HG03159 (cell line): Measurements from ENCODE around the gene HSDL1.

Experiments used
- ATAC-seq: cut with Tn5 transposase; IDR thresholded peaks from one replicate; pipeline ENCODE4 v1.9.1; 2021; ENCODE audit warnings: mild to moderate bottlenecking, moderate library complexity; ENCODE audit not compliant: unreplicated experiment

The HSDL1 gene

DNA sequence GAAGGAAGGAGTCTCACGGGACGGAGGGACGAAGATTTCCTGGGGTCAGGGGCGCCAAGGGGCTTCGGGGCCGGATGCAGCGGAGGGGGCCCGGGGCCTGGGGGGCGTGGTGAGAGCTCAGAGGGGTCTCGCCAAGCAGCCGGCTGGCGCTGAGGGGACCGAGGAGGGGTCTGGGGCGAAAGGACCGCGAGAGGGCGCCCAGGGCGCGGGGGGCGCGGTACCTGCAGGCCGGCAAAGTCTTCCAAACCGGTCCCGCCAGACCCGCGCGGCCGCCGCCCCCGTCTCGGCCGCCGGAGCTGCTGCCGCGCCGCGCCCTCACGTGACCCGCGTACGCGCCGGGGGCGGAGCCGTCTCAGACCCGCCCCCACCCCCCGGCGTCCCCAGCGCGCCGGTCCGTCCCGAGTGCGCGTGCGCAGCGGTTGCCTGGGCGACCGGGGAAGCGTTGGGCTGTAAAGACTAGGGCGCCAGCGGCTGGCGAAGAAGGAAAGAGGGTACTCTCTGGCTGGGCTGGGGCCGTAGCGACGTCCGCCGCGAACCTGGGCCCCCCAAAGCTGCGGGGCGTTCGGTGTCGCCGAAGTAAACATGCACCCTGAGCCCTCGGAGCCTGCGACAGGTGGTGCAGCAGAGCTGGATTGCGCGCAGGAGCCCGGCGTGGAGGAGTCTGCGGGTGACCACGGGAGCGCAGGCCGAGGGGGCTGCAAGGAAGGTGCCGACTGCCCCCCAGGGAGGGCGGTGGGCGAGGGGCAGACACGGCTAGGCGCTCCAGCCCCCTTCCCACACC is at the start of gene HSDL1, which contains the start of gene DNAAF1:
HSDL1 (minus strand) TSS at position 319 of the 781 bp plus-strand sequence. CDS start 13,856 bp downstream, outside the sequence.
DNAAF1 (plus strand) TSS at position 450 of the 781 bp plus-strand sequence; CDS start at position 583, 133 bp downstream.
- ATAC-seq: peak; percentile 87

DNA sequence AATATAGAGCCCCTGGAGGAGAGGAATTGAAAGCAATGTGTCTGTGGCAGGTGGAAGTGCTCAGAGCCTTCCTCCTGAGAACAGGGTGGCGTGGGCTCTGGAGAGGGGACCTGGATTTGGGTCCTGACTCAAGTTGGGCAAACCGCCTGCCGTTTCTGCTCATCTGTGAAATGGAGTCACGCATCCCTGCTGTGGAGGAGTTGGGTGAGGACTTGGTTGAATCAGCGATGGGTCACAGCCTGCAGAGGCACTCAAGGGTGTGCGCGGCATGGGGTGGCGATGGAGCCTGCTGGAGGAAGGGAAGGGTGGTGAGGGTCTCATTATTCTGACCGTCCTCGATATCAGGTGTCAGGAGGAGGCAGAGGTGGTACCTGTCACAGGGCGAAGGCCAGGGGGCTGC is 49.0 kb upstream of the HSDL1 start:
- no peak for ATAC-seq

DNA sequence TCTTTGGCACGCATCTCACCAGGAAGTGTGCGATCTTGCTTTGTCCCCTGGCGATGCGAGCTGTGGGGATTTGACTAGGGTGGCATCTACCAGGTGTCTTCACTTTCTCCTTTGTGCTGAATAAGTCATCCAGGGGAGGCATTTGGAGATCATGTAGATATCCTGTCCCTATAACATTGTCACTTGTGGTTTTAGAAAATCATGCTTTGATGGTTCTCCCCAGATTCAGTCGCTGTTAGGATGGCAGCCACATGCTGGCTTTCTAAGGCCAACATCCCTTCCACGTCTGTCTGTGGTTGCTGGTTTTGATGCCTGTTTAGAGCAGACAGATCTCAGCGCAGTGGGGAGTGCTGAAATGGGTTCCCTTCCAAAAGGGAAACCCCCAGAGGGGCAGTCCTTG is 48.5 kb upstream of the HSDL1 start:
- ATAC-seq: no peak

DNA sequence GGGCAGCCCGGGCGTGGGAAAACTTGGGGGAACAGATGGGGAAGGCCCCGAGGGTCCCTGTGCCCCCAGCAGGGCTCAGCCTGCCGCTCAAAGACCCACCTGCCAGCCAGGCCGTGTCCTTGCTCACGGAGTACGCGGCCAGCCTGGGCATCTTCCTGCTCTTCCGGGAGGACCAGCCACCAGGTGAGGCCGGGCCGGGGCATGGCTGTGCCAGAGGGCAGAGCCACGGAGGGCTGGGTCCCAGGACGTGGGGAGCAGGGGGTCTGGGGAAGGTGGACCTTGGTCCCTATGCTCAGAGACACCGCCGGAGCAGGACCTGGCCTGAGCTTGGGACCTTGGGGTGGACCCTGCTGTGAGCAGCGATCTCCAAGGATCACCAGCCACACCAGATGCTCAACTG is 46.5 kb upstream of the HSDL1 start:
- no peak for ATAC-seq

DNA sequence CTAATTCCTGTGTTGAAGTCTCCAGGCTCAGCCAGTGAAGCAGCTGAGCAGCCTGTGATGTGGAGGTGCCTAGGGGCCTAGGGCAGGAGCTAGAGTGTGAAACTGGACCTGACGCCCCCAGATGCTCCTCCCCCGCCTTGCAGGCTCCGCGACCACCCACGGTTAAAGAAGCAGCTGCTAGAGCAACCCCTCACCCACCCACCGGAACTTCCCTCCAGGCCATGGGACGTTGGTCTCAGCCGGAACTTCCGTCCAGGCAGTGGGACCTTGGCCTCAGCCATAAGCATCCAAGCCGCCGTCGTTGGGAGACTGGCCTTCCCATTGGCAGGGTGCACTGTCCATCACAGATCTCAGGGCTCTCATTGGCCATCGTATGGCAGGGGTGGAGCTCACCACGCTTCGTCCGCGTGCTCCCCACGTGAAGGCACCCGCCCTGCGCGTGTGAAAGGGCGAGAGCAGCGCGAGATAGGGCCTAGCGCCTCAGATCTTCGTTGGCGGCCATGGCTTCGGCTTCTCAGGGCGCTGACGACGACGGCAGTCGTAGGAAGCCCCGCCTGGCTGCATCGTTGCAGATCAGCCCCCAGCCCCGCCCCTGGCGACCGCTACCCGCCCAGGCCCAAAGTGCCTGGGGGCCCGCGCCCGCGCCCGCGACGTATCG is 45.9 kb upstream of the HSDL1 start, which contains the start of gene ADAD2:
ADAD2 (plus strand) TSS at position 427 of the 658 bp plus-strand sequence; CDS start at position 501, 74 bp downstream.
- no peak for ATAC-seq

DNA sequence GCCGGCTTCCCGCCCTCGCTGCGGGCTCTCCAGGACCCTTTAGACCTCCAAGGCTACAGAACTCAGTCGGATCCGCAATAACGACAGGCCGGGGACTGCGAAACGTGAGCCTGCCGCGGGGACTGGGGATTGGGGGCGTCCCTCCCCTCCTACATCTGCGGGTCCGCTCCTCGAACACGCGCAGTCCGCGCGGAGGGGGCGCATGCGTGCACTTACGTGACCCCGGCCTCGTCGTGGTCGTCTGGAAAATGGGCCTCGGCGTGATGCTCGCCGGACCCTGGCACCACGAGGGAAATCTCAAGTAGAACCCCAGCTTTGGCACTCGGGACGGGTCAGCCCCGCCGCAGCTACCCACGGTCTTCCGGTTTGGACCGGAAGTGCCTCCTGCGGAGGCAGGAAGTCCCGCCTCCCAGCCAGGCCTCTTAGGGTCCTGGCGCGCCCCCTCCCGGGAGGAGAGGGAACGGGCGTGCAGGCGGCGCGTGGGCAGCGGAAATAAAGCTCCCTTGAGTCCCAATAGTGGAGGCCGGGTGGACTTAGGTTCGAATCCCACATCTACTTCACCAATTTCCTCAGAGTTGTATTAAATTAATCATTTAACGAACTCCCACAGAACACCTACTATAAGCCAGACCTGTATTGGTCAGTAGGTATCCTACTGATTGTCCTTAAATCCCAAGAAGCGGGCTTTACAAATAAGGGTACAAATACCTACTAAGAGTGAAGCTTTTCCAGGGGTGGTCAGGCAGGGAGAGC is 41.9 kb upstream of the HSDL1 start, which contains the start of gene TAF1C:
TAF1C (minus strand) TSS at position 373 of the 753 bp plus-strand sequence. CDS start 2,069 bp downstream, outside the sequence.
- ATAC-seq: peak; percentile 92

DNA sequence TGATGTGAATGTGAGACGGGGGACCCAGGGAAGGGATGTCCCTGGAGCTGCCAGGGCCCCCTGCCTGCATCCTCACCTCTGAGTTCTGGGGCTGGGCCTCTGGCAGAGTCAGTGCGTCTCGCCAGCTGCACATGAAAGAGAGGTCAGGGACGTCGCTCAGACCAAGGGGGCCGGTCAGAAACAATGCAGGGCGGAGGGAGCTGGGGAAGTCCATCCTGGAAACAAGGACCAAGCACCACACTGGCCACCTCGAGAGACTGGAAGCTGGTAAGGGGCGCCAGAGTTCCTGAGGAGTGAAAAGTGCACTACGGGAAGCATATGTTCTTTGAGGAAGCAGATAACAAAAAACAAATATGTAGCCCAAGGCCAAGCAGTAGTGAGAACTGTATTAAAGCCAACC is 39.8 kb upstream of the HSDL1 start:
- ATAC-seq: no peak

DNA sequence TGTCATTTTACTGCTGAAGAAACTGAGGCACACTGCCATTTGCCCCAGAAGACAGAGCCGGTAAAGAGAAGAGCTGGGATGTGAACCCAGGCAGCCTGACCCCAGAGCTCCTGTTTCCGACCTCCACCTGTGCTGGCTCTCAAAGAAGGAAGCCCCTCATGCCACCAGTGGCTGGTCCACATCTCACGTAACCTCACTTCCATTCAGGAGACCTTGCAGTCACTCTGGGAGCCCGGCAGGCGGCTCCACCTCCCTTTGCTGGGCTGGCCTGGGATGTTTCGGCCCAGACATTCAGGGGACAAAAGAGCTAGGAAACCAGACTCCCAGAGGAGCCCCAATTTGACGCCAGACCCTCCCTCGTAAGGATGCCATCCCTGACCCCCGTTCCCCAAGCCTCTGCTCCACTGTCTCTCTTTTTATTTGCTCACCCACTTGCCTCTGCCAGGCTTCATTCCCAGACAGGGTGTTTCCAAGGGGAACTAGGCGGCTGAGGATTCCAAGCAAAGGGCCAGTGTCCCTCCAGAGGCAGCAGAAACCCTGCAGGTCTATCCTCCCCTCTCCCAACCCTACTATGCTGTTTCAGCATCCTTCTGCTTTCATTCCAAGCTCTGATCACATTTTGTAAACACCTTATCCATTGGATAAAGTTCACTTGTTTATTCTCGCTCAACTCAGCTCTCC is 39.1 kb upstream of the HSDL1 start:
- ATAC-seq: no peak

DNA sequence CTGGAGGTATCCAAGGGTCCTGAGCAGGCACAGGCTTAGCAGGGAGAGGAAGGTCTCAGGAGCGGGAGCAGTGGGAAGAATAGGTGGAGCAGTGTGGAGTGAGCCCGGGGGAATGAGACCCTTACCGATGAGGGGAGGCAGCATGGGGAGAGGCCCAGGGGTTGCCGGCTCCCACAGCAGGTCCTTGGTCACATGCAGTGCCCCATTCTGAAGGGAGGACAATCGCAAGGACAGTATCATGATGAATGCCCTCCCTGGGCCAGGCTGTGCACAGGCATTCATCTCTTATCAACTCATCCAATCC is 38.5 kb upstream of the HSDL1 start:
- ATAC-seq: no peak

DNA sequence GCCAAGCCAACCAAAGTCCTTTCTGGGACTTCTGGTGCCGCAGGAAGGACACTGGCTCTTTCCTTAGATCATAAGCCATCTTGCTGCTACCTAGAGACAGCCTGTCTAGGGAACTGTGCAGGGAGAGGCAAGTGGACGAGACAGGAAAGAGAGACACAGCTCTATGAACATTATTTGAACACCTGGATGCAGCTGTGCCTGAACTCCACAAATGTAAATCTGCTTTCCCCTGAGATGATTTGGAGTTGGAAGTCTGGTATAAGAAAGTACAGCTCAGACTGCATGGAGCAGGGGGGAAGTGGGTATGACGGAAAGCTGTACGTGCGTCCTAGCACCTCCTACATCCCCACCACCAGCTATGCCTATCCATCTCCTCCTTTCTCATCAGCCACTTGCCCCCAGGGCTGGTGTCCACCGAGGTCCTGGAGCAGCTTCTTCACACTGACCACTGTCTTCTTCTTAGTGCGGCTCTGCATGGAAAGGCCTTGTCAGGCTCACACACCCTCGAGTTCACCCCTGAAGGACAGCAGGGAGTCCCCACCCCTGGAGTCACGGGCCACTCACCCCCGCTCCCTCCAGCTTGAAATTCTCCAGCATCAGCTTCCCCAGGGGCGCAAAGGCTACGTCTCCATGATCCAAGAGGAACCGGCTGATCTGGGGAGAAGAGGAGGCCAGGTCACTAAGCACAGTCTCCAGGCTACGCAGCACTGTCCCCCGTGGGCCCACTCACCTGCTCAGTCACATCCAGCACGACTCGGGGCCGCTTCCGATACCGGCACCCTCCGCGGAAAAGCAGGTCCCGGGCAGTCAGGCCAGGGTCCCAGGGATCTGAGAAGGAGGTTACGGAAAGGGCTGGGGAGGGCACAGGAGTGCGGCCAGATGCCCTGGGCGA is 37.9 kb upstream of the HSDL1 start:
- no peak for ATAC-seq

DNA sequence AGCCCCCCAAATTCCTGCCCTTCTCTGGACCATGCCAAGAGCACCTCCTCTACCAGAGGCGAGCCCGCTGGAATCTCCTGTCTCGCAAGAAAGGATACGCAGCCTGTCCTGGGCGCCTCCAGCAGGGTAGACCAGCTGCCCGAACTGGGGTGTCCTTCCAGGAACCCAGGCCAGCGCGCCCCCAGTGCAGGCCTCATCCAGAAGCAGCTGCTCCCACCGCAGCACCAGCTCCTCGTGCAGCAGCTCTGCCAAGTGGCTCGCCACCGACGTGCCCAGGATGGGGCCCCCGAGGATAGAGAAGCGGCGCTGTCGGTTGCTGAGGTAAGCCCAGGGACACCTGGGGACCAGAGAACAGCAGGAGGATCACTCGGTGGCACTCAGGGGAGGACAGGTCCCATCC is 37.1 kb upstream of the HSDL1 start:
- ATAC-seq: no peak

DNA sequence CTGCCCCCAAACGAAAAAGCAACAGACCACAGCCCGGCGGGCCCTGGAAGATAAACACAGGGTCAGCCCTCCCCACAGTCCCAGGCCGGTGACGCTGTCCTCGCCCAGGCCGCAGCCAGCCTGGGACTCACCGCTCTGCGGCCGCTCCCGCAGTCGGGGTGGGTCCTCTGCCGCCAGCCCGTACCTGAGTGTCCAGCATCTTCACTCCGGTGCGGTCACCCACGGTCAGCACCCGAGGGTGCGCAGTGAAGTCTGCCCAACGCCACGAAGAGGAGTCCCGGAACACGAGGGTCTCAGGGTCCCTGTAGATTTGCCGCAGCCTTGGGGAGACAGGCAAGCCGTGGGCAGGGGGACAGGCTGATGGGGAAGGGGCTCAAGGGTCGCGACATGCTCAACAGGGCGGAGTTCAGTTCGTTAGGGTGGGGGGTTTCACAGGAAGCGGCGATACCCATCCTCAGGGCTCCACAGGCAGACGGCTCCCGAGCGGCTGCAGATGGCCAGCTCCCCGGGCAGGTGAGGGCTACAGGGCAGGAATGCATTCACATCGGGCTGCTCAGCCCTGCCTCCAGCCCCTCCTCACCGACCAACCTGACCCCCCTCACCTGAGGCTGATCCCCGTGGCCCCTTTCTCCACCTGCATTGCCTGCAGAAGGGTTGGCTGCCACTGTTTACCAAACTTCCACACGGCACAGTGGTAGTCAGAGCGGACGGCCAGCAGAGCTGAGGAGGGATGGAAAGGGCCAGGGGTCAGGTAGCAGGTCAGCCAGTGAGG is 36.4 kb upstream of the HSDL1 start:
- ATAC-seq: no peak

DNA sequence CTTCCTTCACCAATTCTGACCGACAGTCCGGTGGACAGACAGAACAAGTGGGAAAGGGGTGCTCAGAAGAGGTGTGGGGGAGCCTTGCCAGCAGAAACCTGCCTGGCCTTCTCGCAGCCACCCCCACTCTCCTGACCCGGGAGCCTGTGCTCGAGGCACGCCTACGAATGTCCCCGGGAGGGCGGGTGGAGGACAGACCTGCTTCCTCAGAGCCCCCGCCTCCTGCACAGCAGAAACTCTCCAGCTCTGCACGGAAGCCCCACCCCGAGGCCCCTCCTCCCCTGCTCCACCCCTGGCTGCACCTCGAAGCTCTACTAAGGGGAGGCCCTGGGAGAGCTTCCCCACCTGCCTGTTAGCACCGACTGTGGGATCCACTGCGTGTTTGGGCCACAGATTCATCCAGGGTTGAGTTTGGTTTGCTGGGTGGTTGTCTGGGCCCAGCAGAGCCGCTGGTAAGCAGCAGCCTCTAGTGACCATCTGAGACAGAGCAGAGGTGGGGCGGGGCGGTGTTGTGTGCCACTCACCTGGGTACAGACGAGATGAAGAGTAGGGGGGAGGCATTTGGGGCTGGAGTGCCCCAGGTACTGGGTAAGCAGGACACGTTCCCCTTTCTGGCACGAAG is 35.7 kb upstream of the HSDL1 start:
- no peak for ATAC-seq

DNA sequence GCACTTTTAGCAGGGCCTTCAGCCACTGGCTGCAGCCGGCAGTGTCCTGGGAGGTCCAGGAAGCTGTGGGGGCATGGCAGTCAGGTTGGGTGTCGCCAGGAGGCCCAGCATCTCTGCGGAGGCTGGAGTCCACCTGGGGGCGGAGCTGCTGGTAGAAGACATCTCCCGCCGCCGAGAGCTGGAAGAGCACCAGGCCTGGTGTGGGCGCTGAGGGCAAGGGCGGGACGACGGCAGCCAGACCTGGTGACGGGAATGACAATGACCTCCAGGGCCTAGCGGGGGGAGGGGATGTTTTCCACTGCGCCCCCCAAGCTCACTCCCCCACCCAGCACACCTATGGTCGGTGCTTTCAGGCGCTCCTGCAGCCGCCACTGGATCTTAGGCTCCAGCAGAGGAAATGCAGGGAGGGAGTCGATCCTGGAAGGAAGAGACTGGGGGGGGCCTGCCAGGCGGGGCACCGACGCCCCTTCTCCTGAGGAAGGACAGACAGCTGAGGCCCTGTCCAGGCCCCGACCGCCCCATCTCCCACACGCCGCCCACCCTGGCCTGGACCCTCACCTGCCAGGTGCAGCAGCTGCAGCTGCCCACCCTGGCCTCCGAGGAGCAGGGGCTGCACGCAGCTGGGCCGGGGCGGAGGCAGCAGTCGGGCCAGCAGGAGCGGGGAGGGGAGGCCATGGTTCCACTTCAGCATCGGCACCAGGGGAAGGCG is 34.8 kb upstream of the HSDL1 start:
- ATAC-seq: no peak

DNA sequence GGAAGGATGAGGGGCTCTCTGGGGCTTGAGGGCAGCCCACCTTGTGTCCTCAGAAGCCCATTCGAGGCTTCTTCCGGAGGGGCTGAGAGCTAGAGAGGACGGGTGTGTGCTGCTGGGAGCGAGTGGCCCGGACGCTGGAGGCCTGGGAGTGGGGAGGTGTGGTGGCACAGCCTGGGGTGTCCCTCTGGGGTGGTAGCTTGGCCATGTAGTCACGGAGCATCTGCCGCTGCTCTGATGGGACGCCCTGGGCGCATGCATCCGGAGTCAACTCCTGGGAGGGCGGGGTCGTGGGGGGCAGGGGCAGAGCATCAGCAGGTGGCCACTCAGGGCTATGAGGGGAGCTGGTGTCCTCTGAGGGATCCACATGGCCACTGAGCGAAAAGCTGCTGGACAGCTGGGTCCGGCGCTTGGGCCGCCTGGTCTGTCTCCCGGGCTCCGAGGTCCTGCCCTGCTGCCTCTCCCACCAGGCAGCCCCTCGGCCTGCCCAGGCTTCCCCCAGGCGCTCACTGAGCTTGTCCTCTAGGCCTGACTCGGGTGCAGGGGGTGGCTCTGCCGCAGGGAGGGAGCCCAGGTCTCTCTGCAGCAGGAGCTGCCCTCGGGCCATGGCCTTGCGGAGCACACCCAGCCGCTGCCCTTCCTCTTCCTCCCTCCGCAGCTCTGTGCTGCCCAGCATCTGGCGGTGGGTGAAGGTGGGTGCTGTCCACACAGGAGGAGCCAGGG is 34.1 kb upstream of the HSDL1 start:
- no peak for ATAC-seq

DNA sequence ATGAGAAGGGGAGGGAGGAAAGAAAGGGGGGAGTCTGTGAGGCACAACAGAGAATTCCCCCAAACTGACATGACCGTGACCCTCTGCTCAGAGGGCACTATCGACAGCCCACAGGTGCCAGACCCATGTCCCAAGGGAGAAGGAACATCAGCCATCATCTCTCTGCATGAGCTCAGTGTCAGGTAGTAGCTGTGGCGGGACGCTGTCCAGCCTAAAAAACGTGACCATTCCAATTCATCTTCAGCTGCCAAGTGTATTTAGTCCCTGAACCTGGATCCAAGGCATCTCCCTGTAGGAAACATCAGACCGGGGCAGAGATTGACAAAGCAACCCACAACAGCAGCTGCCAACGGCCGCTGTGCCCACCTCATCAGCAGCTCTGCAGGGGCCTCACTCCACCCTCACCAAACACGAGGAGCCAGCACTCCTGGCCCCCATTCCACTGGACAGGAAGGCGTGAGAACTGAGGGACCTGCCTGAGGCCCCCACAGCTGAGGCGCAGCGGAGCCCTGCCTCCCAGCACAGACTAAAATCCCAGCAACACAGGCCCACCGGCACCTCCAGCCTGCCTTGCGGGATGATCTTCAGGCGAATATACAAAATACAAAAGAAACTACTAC is 33.3 kb upstream of the HSDL1 start:
- ATAC-seq: no peak

DNA sequence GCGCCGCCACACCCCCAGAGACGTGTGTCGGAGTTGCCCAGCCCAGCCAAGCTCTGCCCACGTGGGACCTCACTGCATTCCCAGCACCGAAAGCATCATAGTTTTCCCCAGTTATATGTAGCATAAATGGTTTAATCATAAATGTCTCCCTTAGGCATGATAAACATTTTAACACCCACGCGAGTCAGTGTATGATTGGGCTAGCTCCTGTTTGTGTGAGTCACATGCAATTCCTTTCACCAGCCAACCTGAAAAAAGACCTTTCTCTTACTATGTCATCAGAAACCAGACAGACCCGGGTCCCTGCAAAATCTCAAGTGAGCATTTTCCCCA is 32.7 kb upstream of the HSDL1 start:
- ATAC-seq: no peak
